Measurements from ENCODE around the gene MAGI2. TPM values are rescaled to one million over a fixed set of nuclear protein-coding genes. Genes with fewer than 3 reads are reported as not detected.

The MAGI2 gene
- total RNA-seq, 1 donor from 2014 or later: 64.2 TPM

GRCh38 chr7:78492146-78492545, 961.3 kb downstream of the MAGI2 start:
- DNase-seq: no peak
- Mint-ChIP-seq H3K9me3 (ENCODE audit: unreplicated experiment) (no peaks in the 10 kb centered on the region), H3K4me3 (ENCODE audit: unreplicated experiment) (no peak overlapping the region), H3K27me3 (ENCODE audit: unreplicated experiment) (peaks cover 1% of the 10 kb centered on the region), H3K36me3 (ENCODE audit: unreplicated experiment) (no peaks in the 10 kb centered on the region), H3K4me1 (ENCODE audit: low read depth, unreplicated experiment) (peaks cover 4% of the 10 kb centered on the region), H3K27ac (ENCODE audit: unreplicated experiment) (no peak overlapping the region)
- TF ChIP-seq CTCF (IDR thresholded peaks at IDR 0.05; ENCODE audit: partially characterized antibody, unreplicated experiment): no peak

GRCh38 chr7:78490524-78490923, 962.9 kb downstream of the MAGI2 start:
- DNase-seq: no peak
- H3K27ac Mint-ChIP-seq (ENCODE audit: unreplicated experiment): no peak overlapping the region
- H3K4me1 Mint-ChIP-seq (ENCODE audit: low read depth, unreplicated experiment): peaks cover 4% of the 10 kb centered on the region
- no peaks in the 10 kb centered on the region for H3K9me3 Mint-ChIP-seq (ENCODE audit: unreplicated experiment)
- H3K36me3 Mint-ChIP-seq (ENCODE audit: unreplicated experiment): no peaks in the 10 kb centered on the region
- H3K27me3 Mint-ChIP-seq (ENCODE audit: unreplicated experiment): peaks cover 1% of the 10 kb centered on the region
- TF ChIP-seq CTCF (IDR thresholded peaks at IDR 0.05; ENCODE audit: partially characterized antibody, unreplicated experiment): no peak
- no peak overlapping the region for H3K4me3 Mint-ChIP-seq (ENCODE audit: unreplicated experiment)

- Mint-ChIP-seq H3K36me3 (ENCODE audit: unreplicated experiment) (no peaks in the 10 kb centered on the region), H3K4me1 (ENCODE audit: low read depth, unreplicated experiment) (peaks cover 2% of the 10 kb centered on the region), H3K27ac (ENCODE audit: unreplicated experiment) (no peak overlapping the region), H3K4me3 (ENCODE audit: unreplicated experiment) (no peak overlapping the region), H3K27me3 (ENCODE audit: unreplicated experiment) (no peaks in the 10 kb centered on the region), H3K9me3 (ENCODE audit: unreplicated experiment) (no peaks in the 10 kb centered on the region)
- TF ChIP-seq CTCF (IDR thresholded peaks at IDR 0.05; ENCODE audit: partially characterized antibody, unreplicated experiment): no peak
- DNase-seq: no peak
Measured at GRCh38 chr7:78489476-78490240, 963.8 kb downstream of the MAGI2 start.

- TF ChIP-seq CTCF (IDR thresholded peaks at IDR 0.05; ENCODE audit: partially characterized antibody, unreplicated experiment): no peak
- Mint-ChIP-seq H3K36me3 (ENCODE audit: unreplicated experiment) (no peaks in the 10 kb centered on the region), H3K4me3 (ENCODE audit: unreplicated experiment) (no peak overlapping the region), H3K4me1 (ENCODE audit: low read depth, unreplicated experiment) (peaks cover 2% of the 10 kb centered on the region), H3K27ac (ENCODE audit: unreplicated experiment) (no peak overlapping the region), H3K9me3 (ENCODE audit: unreplicated experiment) (no peaks in the 10 kb centered on the region), H3K27me3 (ENCODE audit: unreplicated experiment) (no peaks in the 10 kb centered on the region)
- DNase-seq: no peak
Measured at GRCh38 chr7:78487464-78487863, 966.0 kb downstream of the MAGI2 start.

- Mint-ChIP-seq H3K4me1 (ENCODE audit: low read depth, unreplicated experiment) (peaks cover 9% of the 10 kb centered on the region), H3K27me3 (ENCODE audit: unreplicated experiment) (peaks cover 2% of the 10 kb centered on the region), H3K36me3 (ENCODE audit: unreplicated experiment) (no peaks in the 10 kb centered on the region), H3K9me3 (ENCODE audit: unreplicated experiment) (no peaks in the 10 kb centered on the region), H3K27ac (ENCODE audit: unreplicated experiment) (no peak overlapping the region), H3K4me3 (ENCODE audit: unreplicated experiment) (no peak overlapping the region)
- TF ChIP-seq CTCF (IDR thresholded peaks at IDR 0.05; ENCODE audit: partially characterized antibody, unreplicated experiment): no peak
- no peak for DNase-seq
Measured at GRCh38 chr7:78479348-78479747, 974.1 kb downstream of the MAGI2 start.

Measured in glutamatergic neuron (in vitro differentiated cells).